WTC11 (cell line): ENCODE measurements around the gene MERTK. TPM values are rescaled to one million over a fixed set of nuclear protein-coding genes. Genes with fewer than 3 reads are reported as not detected.

Experiments
- ATAC-seq: fragments of 200-7000 bp; cut with Tn5 transposase; 2 replicates; pipeline ENCODE4 v1.10.0; 2021; ENCODE audit warnings: mild to moderate bottlenecking, moderate library complexity
- CTCF ChIA-PET: fragments of 300-600 bp; sonication (Branson Sonifier 250); formaldehyde crosslinking; loops from one replicate; lab custom pipeline; 2021; ENCODE audit warnings: antibody characterized with exemption; lab: Charles Lee
- POLR2A ChIA-PET: fragments of 350-600 bp; sonication (Branson Sonifier 250); formaldehyde crosslinking; loops from one replicate; lab custom pipeline; 2021; ENCODE audit warnings: antibody characterized with exemption; lab: Charles Lee
- DNase-seq: peaks from one replicate; pipeline ENCODE4 v3.0.0; 2021; ENCODE audit warnings: low spot score
- H3K27ac Mint-ChIP-seq: 2 replicates; pipeline ENCODE4 v1.8.0; 2021; ENCODE audit warnings: mixed read lengths
- H3K27me3 Mint-ChIP-seq: 2 replicates; pipeline ENCODE4 v1.8.0; 2021; ENCODE audit warnings: low read depth, mild to moderate bottlenecking, moderate library complexity, mixed read lengths
- H3K36me3 Mint-ChIP-seq: 2 replicates; pipeline ENCODE4 v1.8.0; 2021; ENCODE audit warnings: mixed read lengths
- H3K4me1 Mint-ChIP-seq: 2 replicates; pipeline ENCODE4 v1.8.0; 2022; ENCODE audit warnings: mixed read lengths
- H3K4me3 Mint-ChIP-seq: 2 replicates; pipeline ENCODE4 v1.8.0; 2021; ENCODE audit warnings: mild to moderate bottlenecking, moderate library complexity, mixed read lengths
- H3K9me3 Mint-ChIP-seq: 2 replicates; pipeline ENCODE4 v1.8.0; 2021; ENCODE audit warnings: mixed read lengths
- ARID4B ChIP-seq: sonication (generic); formaldehyde crosslinking; IDR thresholded peaks from 2 replicates; pipeline ENCODE4 v1.8.0; 2023; ENCODE audit warnings: missing genetic modification reagents, mild to moderate bottlenecking, borderline replicate concordance
- ATF3 ChIP-seq: sonication (generic); formaldehyde crosslinking; conservative IDR thresholded peaks from 2 replicates; pipeline ENCODE4 v1.8.1; 2022; ENCODE audit warnings: mild to moderate bottlenecking, missing genetic modification reagents
- CDX4 ChIP-seq: fragments of 250-450 bp; sonication (Bioruptor Pico); IDR thresholded peaks from 2 replicates; pipeline ENCODE4 v1.9.0; 2021; ENCODE audit warnings: moderate library complexity, mild to moderate bottlenecking, inconsistent platforms, borderline replicate concordance
- CTCF ChIP-seq: fragments of 200-600 bp; IDR thresholded peaks from 2 replicates; pipeline ENCODE4 v1.8.0; 2022; ENCODE audit warnings: antibody characterized with exemption
- E2F1 ChIP-seq: sonication (generic); formaldehyde crosslinking; IDR thresholded peaks from 2 replicates; pipeline ENCODE4 v1.8.0; 2022; ENCODE audit warnings: mild to moderate bottlenecking, missing genetic modification reagents
- EMX1 ChIP-seq: fragments of 250-450 bp; sonication (Bioruptor Pico); IDR thresholded peaks from 2 replicates; pipeline ENCODE4 v1.8.0; 2021; ENCODE audit warnings: mild to moderate bottlenecking
- ERG ChIP-seq: fragments of 250-450 bp; sonication (Bioruptor Pico); IDR thresholded peaks from 2 replicates; pipeline ENCODE4 v1.8.0; 2021; ENCODE audit warnings: mild to moderate bottlenecking
- GABPB1 ChIP-seq: sonication (generic); formaldehyde crosslinking; IDR thresholded peaks from 2 replicates; pipeline ENCODE4 v1.8.1; 2023; ENCODE audit warnings: mild to moderate bottlenecking, missing genetic modification reagents
- HMGA2 ChIP-seq: fragments of 250-450 bp; sonication (Bioruptor Pico); IDR thresholded peaks from 2 replicates; pipeline ENCODE4 v1.4.0; 2021; ENCODE audit warnings: mild to moderate bottlenecking, moderate library complexity
- IRF2 ChIP-seq: sonication (generic); formaldehyde crosslinking; IDR thresholded peaks from 2 replicates; pipeline ENCODE4 v1.8.0; 2022; ENCODE audit warnings: low read depth, missing genetic modification reagents, borderline replicate concordance
- KAT7 ChIP-seq: sonication (generic); formaldehyde crosslinking; IDR thresholded peaks from 2 replicates; pipeline ENCODE4 v1.8.1; 2023; ENCODE audit warnings: missing genetic modification reagents, mild to moderate bottlenecking, borderline replicate concordance
- PRRX2 ChIP-seq: fragments of 250-450 bp; sonication (Bioruptor Pico); IDR thresholded peaks from 2 replicates; pipeline ENCODE4 v1.8.0; 2021; ENCODE audit warnings: mild to moderate bottlenecking
- SMAD3 ChIP-seq: sonication (generic); formaldehyde crosslinking; IDR thresholded peaks from 2 replicates; pipeline ENCODE4 v1.8.0; 2022; ENCODE audit warnings: missing genetic modification reagents, mild to moderate bottlenecking, borderline replicate concordance
- USF1 ChIP-seq: sonication (generic); formaldehyde crosslinking; IDR thresholded peaks from 2 replicates; pipeline ENCODE4 v1.8.0; 2022; ENCODE audit warnings: mild to moderate bottlenecking, missing genetic modification reagents
- USF2 ChIP-seq: sonication (generic); formaldehyde crosslinking; IDR thresholded peaks from 2 replicates; pipeline ENCODE4 v1.8.1; 2023; ENCODE audit warnings: mild to moderate bottlenecking, missing genetic modification reagents, moderate library complexity
- ZNF232 ChIP-seq: sonication (generic); formaldehyde crosslinking; IDR thresholded peaks from 2 replicates; pipeline ENCODE4 v1.8.0; 2022; ENCODE audit warnings: mild to moderate bottlenecking, missing genetic modification reagents
- ZNF416 ChIP-seq: fragments of 250-450 bp; sonication (Bioruptor Pico); IDR thresholded peaks from 2 replicates; pipeline ENCODE4 v1.9.0; 2021; ENCODE audit warnings: mild to moderate bottlenecking, inconsistent platforms
- ZNF423 ChIP-seq: fragments of 250-450 bp; sonication (Bioruptor Pico); IDR thresholded peaks from 2 replicates; pipeline ENCODE4 v2.1.2; 2022; ENCODE audit warnings: mild to moderate bottlenecking, moderate library complexity
- total RNA-seq: library from RNA; stranded (reverse); gene quantifications from 3 replicates; pipeline ENCODE4 v1.2.3, GENCODE V29; 2021

The MERTK gene
- total RNA-seq, 1 experiment from 2014 or later, result 6.9 TPM

GRCh38 chr2:112021781-112022231 is 123.4 kb downstream of the MERTK start (continued):
- TF ChIP-seq ARID4B (no peak), ERG (CRISPR knock-in tag) (no peak), GABPB1 (CRISPR knock-in tag) (no peak), CDX4 (CRISPR knock-in tag) (no peak), PRRX2 (CRISPR knock-in tag) (no peak), ATF3 (CRISPR knock-in tag) (no peak)

- no peak overlapping the region for H3K27ac Mint-ChIP-seq
- TF ChIP-seq ZNF416 (CRISPR knock-in tag) (no peak), ZNF232 (CRISPR knock-in tag) (no peak), KAT7 (CRISPR knock-in tag) (no peak), USF1 (CRISPR knock-in tag) (no peak), USF2 (CRISPR knock-in tag) (no peak), IRF2 (no peak), E2F1 (CRISPR knock-in tag) (no peak), SMAD3 (CRISPR knock-in tag) (no peak), CDX4 (CRISPR knock-in tag) (no peak), ZNF423 (CRISPR knock-in tag) (no peak), CTCF (no peak), HMGA2 (CRISPR knock-in tag) (no peak), EMX1 (CRISPR knock-in tag) (no peak)
- TF ChIP-seq, all 79 proteins: peak for 0
- no peak for DNase-seq
- Mint-ChIP-seq H3K27me3 (no peaks in the 10 kb centered on the region), H3K9me3 (no peaks in the 10 kb centered on the region), H3K36me3 (no peaks in the 10 kb centered on the region), H3K4me1 (peaks cover 6% of the 10 kb centered on the region), H3K4me3 (no peak overlapping the region)
- ATAC-seq, result no peak
- ChIA-PET CTCF (no interaction called here), POLR2A (no interaction called here)
Observed at GRCh38 chr2:112023707-112024106, 125.3 kb downstream of the MERTK start.
